ENCODE results near the gene NDRG4.

Gene NDRG4

DNA sequence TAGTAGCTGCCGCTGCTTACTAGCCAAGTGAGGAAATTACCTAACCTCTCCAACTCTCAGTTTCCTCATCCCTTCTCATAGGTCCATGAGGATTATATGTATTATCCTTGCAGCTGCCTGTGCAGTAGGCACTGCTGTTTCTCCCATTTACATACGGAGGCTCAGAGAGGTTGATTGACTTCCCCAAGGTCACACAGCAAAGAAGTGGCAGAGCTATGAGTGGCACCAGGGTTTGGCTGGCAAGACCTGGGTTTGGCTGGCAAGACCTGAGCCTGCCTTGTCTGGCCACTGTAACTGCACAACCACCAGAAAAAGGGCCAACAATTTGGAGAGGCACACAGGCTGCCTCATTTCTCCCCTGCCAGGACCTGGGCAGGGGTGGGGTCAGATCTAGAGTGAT, 2.5 kb upstream of the NDRG4 start:
- DNase-seq, result peak; percentile 15

DNA sequence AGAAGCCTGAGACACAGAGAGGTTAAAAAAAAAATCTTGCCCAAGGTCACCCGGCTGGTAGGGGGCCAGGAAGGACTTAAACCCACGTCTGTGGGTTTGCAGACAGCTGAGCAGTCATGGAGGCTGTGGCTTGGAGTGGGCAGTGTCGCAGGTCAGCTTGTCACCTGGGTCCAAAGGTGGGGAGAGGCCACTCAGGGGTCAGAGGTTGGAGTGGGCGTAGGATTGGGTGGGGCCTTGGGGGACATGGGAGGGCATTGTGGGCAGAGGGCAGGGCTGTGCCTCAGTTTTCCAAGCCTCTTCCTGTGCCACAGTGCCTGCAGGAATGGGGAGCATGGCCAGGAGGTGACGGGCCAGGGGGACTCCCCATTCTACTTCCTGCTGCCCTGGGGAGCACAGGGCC, 2.0 kb upstream of the NDRG4 start:
- no peak for DNase-seq

DNA sequence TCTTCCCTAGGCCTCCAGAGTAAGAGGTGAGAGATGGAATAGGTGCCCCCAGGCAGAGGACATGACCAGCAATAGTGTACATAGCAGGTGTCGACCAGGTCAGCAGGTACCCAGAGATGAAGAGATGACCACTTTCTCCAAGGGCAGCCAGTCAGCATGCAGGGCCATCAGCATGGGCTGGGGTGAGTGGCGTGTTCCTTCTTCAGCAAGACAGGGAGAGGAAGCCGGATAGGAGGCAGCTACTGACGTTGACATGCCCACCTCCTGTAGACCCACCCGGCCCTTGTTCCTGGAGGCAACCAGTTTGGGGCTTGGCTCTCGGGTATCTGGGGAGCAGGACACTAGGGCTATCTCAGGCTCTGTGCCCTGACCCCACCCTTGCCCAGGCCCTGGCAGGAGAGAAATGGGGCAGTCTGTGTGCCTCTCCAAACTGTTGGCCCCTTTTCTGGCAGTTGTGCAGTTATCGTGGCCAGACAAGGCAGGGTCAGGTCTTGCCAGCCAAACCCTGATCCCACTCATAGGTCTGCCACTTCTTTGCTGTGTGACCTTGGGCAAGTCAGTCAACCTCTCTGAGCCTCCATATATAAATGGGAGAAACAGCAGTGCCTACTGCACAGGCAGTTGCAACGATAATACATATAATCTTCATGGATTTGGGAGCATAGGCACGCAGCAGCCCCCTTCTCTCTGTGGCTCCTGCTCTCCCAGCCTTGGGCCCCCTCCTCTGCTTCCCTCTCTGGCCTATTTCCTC, 1.4 kb upstream of the NDRG4 start:
- no peak for DNase-seq

DNA sequence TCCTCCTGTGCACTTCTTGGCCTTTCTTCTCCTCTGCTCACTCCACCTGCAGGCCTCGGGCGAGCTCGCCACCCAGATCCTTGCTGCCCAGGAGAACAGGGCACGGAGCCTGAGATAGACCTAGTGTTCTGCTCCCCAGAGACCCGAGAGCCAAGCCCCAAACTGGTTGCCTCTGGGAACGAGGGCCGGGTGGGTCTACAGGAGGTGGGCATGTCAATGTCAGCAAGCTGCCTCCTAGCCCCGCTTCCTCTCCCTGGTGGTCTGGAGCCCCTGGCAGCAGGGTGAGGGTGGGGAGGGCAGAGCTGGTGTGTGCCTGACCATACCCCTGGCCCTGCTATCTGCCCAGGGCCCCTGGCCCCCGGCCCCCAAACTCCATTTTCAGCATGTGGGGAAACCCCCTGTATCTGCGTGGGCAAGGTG, 841 bp upstream of the NDRG4 start:
- peak; percentile 21 for DNase-seq

DNA sequence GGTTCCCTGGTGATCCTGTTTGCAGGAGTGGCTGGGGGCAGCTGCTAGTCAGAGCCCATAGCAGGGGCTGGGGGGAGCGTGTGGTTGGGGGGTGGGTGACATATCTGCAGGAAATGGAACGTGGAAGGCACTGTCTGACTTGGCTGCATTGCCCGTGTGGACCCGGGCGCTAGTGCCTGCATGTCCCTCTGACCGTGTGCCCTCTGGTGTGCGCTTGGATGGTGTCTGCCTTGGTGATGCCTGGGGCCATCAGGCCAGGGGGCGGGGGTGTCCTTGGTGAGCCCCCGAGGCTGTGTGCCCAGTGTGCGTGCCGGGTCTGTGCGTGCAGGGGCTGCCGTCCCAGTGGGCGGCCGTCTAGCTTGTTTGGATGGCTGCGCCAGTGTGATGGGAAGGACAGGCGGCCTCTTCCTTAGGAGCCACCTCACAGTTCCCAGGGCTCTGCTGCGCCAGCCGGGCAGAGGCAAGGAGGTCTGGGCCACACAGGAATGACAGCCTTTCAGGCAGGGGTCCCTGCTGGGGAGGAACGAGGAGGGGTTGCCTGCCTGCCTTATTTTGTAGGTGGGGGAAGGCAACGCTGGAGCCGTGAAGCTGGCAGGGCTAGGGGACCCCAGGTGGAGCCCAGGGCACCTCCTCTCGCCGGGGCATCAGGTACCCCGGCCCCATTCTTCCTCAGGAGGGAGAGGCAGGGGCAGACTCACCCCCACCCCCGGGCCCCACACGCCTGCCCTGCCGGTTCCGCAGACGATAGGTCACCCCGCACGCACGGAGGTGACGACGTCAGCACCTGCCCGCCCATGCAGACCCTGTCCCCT, 693 bp downstream of the NDRG4 start:
- peak; percentile 39 for DNase-seq

DNA sequence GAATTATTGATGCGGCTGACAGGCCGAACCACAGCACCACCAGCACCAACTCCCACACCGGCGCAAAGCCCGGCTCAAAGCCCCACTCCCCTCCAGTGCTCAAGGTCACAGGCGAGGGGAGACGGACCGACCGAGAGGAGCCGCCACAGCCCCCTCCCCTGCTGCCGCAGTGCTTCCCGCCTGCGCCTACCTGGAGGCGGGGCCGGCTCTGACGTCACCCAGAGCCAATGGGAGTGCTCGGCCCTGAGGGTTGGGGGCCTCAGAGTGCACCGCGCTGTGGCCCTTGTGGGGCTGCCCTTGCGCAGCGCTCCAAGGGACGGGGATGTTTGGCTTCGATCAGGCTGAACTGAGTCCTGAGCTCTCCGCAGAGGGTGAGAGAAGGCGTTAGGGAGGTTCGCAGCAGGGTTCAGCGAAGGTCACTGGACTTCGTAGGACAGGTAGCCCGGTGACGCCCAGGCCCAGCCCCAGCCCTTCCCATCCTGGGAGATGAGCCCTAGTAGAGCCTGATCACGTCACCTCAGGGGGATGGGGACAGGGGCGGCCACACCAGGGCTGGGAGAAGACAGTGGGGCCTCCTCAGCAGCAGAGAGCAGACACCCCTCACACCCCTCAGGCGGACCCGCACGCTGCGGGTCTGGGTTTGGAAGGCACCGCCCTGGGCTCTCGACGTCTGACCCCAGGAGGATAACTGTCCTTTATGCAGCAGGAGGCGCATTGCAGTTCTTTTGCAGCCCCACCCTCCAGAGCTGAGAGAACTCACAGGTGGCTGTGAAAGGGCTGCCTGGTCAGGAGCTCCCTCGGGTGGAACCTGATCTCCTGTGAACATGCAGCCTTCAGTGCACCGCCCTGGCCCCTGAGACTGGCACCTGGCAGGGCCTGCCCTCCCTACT, 1.5 kb downstream of the NDRG4 start:
- DNase-seq, result peak; percentile 59

DNA sequence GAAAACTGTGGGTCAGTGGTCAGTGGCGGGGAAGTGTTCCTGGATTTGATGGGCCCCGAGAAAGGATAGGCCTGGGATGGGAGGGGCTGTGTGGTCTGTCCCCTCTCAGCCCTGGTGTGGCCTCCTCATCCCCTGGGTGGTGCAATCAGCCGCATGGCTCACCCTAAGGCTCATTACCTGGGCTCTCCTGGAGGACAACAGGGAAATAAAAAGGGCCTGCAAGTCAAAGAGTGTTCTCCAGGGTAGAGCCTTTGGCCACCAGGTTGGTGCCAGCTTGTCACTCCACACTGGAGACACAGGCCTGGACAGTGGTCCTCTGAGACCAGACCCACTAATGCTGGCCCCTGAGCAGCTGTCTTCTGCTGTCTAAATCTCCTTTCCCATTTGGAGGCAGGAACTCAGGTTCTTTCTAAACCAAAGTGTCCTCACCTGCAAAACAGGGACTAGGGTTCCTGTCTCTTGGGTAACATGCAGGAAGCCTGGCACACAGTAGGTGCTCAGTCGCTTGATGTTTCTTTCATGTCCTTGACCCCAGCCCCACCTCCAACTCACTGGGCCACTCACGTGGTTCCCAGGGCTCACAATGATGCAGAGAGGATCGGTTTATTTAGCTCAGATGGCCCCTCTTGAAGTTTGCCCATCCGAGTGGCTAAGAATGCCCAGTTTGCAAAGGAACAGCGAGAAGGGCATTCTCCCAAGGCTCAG, 2.4 kb downstream of the NDRG4 start:
- DNase-seq, result no peak

DNA sequence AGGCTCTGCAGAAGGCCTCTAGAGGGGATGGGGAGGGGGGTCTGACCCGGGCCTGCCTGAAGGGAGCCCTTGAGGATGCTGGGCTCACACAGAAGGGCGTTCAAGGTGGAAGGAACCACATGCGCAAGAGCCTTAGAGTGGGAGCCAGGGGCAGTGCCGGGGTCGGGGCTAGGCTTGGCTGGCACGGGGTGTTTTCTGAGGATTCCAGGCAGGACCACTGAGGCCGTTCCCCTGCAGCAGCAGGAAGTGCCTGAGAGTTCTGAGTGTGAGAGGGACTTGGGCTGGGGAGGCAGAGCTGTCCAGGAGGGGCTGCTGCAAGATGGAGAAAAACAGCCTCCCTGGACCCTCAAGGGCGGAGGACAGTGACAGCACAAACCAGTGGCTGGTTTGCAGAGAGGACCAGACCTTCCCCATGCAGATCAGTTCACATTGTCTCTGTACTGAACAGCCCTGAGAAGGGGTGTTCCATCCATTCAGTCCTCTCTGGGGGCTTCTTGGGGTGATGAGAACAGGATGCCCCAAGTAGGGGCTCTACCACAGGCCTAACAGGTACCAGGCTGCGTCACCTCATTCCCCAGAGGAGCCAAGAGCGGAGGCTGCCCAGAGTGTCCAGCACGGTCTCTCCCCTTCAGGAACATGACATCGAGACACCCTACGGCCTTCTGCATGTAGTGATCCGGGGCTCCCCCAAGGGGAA, 3.4 kb downstream of the NDRG4 start:
- no peak for DNase-seq

DNA sequence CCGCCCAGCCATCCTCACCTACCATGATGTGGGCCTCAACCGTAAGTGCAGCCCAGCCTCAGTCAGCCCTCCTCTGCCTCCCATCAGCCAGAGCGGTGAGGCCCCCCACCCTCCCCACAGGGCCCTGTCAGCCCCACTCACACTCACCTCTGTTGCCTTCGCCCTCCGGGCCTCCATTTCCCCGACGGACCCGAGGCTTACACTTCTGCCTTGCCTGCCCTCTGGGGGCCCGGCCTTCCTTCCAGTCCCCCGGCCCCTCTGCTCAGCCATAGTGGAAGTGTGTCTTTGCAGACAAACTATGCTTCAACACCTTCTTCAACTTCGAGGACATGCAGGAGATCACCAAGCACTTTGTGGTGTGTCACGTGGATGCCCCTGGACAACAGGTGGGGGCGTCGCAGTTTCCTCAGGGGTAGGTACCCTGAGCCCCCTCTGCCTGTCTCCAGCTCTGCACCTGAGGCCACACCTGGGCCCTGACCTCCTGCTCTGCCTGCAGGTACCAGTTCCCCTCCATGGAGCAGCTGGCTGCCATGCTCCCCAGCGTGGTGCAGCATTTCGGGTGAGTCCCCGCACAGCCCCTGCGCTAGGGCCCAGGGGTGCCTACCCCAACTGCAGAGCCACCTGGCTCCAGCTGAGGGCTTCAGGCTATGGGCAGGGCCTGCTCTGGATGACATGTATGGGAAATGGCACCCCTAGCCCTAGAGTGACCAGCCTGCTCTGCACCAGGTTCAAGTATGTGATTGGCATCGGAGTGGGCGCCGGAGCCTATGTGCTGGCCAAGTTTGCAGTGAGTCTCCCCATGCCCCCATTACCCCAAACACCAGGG, 4.1 kb downstream of the NDRG4 start:
- no peak for DNase-seq

DNA sequence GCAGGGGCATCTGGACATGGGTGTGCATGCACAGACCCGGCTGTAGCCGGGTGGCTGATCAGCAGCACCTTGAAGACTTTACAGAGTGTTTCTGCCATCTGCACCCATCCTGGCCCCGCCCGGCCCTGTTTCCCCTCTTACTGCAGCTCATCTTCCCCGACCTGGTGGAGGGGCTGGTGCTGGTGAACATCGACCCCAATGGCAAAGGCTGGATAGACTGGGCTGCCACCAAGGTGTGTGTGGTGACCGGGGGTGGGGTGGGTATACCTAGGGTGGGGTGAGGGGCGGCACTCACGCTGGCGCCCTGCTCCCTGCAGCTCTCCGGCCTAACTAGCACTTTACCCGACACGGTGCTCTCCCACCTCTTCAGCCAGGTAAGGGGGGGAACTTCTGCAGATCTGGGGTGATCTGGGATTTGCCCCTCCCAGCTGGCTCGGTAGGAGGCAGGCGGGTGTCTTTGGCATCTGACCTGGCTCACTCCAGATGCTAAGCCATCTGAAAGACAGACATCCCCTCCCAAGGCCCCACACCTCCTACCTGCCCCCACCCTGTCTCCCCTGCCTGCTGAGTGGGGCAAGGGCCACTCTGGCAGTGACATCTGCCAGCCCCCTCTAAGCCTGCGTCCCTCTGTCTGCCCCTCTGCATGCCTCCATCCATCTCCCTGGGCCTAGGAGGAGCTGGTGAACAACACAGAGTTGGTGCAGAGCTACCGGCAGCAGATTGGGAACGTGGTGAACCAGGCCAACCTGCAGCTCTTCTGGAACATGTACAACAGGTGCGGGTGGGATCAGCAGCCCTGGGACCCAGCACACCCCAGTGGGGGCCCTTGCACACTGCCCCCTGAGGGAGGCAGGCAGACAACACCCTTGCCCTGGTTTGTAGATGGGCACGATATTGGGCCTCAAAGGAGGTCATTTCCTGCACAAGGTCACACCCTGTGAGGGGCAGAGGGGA, 6.6 kb downstream of the NDRG4 start:
- no peak for DNase-seq

DNA sequence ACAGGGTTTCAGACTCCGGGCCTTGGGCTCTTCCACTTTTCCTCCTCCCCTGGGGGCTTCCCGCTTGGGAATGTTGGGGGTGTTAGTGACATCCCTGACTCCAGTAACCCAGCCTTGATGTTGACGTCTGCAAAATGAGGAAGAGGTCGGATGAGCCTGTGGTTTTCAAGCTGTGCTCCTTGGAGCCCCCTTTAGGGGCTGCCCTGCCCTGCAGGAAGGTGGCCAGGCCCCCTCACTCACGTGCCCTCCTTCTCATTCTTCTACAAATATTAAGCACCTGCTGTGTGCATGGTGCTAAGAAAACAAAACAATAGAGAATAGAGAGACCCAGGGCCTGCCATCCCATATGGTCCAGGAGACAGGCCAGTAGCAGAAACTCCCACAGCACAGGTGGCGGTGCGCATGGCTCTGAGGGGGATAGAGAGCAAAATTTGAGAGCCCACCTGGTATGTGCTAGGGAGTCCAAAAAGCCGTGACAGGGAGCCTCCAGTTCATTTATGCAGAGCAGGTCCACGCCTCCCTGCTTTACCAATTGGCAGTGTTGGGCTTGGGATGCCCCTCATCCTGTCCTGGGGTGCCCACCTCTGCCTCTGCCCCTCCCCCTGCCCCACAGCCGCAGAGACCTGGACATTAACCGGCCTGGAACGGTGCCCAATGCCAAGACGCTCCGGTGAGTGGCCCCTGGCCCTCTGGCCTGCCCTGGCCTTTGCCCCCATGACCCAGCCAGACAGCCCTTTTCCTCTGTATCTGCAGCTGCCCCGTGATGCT, 7.4 kb downstream of the NDRG4 start:
- no peak for DNase-seq

DNA sequence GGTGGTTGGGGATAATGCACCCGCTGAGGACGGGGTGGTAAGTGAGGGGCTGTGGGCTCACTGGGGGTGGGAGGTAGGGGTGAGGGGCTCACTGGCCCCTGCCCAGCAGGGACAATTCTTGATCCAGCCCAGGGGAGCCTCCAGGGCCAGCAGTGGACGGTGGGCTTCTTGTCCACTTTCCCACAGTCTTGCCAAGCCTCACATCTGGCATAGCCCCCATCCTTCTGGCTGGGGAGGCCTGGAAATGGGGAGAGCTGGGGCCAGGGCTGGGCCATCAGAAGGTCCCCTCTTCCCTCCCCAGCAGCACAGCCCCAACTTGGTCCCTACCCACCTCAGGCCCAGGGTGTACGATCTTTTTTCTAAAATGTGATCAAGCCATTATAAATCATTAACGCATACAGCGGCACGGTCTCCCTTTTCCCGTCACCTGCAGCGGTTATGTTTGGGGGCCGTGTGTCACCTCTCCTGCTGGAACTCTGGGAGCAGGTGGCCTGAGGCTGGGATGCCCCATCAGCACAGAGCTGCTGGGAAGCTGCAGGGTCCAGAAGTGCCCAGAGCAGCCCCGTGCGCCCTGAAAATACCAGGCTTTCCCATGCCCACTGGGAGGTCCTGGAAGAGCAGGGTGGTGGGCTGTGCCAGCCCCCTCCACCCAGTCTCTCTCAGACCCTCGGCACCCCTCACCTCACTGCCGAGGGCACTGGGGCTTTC, 8.2 kb downstream of the NDRG4 start:
- no peak for DNase-seq

DNA sequence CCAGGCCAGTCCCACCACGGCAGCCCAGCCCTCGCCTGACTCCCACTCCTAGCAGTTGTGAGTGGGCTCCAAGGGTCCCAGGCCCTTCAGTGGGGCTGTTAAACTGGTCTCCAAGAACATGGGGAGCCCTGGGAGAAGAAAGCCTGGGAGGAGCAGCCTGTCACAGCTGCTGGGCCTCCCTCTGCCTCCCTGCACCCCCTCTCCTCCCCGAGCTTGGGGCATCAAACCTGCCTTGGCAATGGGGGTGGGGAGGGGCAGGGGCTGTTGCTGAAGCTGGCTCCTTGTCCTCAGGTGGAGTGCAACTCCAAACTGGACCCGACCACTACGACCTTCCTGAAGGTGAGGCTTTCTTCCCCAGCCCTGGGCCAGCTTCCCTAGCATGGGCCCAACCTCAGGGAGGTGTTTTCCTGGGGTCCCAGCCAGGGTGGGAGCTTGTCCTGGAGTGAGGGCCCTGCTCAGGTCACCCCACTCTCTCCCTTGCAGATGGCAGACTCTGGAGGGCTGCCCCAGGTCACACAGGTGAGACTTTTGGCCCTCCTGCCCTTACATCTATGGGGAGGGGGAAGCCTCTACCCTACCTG, 8.8 kb downstream of the NDRG4 start:
- DNase-seq, result no peak

DNA sequence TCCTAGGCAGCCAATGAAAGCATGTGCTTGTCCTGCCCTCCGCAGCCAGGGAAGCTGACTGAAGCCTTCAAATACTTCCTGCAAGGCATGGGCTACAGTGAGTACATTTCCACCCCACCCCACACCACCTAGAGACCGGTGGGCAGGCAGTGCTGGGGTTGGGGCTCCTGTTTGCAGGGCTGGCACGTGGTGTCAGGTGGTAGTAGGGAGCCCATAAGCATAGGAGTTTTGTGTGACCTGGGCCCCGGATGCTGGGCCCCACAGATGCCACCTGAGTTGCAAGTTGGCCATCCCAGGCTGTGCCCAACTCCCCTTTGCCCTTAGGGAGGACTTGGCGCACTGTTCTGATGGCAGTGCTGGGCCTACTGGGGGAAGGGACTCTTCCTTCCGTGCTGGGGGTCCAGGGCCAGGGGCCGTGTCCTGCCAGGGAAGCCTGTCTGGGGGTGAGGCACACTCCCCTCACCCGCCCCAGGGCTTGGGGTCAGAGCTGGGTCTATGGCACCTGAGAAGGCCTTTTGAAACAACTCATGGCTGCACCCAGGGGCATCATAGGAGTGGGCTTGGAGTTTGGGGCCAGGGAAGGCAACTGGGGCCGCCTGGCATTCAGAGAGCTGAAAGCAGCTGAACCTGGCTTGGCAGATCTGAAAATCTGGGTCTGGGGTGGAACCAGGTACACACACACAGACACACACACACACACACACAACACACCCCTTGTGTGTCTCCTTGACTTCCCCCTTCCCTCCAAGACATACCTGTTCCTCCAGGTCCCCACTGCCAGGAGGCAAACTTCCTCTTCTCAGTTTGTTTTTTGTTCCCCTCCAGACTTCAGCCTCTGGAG, 9.5 kb downstream of the NDRG4 start:
- no peak for DNase-seq

DNA sequence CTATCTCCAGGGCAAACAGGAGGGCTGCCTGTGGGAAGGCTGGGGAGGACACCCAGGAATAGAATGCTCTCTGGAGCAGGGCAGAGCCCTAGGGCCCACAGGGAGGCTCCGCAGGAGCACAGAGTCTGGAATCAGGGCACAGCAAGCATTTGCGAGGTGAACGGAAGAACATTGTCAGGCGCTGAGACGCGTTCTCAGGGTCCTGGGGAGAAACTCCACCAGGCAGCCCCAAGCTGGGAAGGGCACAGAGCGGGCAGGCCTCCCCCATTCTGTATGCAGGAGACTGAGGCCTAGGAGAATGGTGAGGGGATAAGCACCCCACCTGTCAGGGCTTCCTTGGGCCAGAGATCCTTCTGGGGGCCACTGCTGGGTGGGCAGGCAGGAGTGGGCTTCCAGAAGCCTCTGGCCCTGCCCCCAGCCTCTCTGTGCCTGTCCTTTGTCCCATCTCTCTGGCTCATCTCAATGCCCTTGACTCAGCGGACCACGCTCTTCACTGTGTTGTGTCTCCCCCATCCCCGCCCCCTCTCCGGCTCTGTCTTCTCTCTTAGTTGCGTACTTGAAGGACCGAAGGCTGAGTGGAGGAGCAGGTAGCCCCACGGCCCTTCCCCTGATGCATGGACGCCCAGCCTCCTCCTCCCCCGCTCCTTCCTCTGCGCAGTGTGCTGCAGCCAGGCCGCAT, 10.3 kb downstream of the NDRG4 start:
- DNase-seq, result no peak

Data from right hindlimb (tissue), 1 donor.